Activated T-cell treated with anti-CD3 and anti-CD28 coated beads for 1 hour (primary cell): ENCODE measurements around the gene MRPL9.

Source experiments
- DNase-seq: peaks from one replicate; pipeline ENCODE4 v3.0.0-alpha.2; 2020; ENCODE audit warnings: low read depth

MRPL9 gene

GRCh38 chr1:151711044-151711800, 52.1 kb downstream of the MRPL9 start:
- DNase-seq, result no peak

GRCh38 chr1:151710187-151710840, 53.0 kb downstream of the MRPL9 start:
- no peak for DNase-seq
